Skeletal muscle satellite cell (primary cell): ENCODE measurements around the gene ZCCHC10.
"Not testable (repeated sequence)": the region's sequence is repeated elsewhere in the genome, so short reads cannot be mapped to it uniquely, and the experiment has no call there.

ENCODE experiments used
- H3K27me3 ChIP-seq: 2 replicates; pipeline ENCODE4 v1.7.0; 2013; ENCODE audit warnings: low read length; ENCODE audit not compliant: control insufficient read depth, insufficient read depth
- H3K36me3 ChIP-seq: 2 replicates; pipeline ENCODE4 v1.7.0; 2013; ENCODE audit warnings: mild to moderate bottlenecking, control low read depth, low read length; ENCODE audit not compliant: insufficient read depth
- H3K4me1 ChIP-seq: 2 replicates; pipeline ENCODE4 v1.7.0; 2013; ENCODE audit warnings: low read length; ENCODE audit not compliant: control insufficient read depth, insufficient read depth
- H3K4me2 ChIP-seq: 2 replicates; pipeline ENCODE4 v1.7.0; 2013; ENCODE audit warnings: mild to moderate bottlenecking, low read length
- H3K4me3 ChIP-seq: 2 replicates; pipeline ENCODE4 v1.7.0; 2013; ENCODE audit warnings: low read length
- H3K9ac ChIP-seq: 2 replicates; pipeline ENCODE4 v1.7.0; 2013; ENCODE audit warnings: mild to moderate bottlenecking, low read depth, low read length, moderate library complexity
- H3K9me3 ChIP-seq: replicated peaks from 2 replicates; pipeline ENCODE4 v1.7.0; 2013; ENCODE audit warnings: mild to moderate bottlenecking, control low read depth, low read length

The ZCCHC10 gene

GRCh38 chr5:132965120-132965519 lies 61.2 kb downstream of the ZCCHC10 start:
- Histone ChIP-seq H3K4me1 (peaks cover 16% of the 10 kb centered on the region), H3K4me3 (no peak overlapping the region), H3K36me3 (no peaks in the 10 kb centered on the region), H3K9me3 (no peaks in the 10 kb centered on the region), H3K4me2 (no peak overlapping the region), H3K9ac (no peak overlapping the region), H3K27me3 (no peaks in the 10 kb centered on the region)

- H3K27me3 ChIP-seq, result no peaks in the 10 kb centered on the region
- H3K4me3 ChIP-seq, result peak within 1 kb of the TSS; percentile 78
- peak within 1 kb of the TSS; percentile 97 for H3K9ac ChIP-seq
- H3K9me3 ChIP-seq, result no peaks in the 10 kb centered on the region
- H3K4me2 ChIP-seq, result peak within 1 kb of the TSS; percentile 73
- H3K36me3 ChIP-seq, result no peaks in the 10 kb centered on the region
- H3K4me1 ChIP-seq, result peaks cover 21% of the 10 kb centered on the region
Observed at GRCh38 chr5:132963171-132964104, 62.9 kb downstream of the ZCCHC10 start, which contains the start of gene AFF4. AFF4 (minus strand) TSS chr5:132963634; CDS start chr5:132937189, 26,445 bp downstream.

- peak overlapping the region; percentile 97 for H3K9ac ChIP-seq
- H3K27me3 ChIP-seq, result no peaks in the 10 kb centered on the region
- peak overlapping the region; percentile 78 for H3K4me3 ChIP-seq
- H3K4me1 ChIP-seq, result peaks cover 22% of the 10 kb centered on the region
- H3K9me3 ChIP-seq, result no peaks in the 10 kb centered on the region
- no peaks in the 10 kb centered on the region for H3K36me3 ChIP-seq
- peak overlapping the region; percentile 73 for H3K4me2 ChIP-seq
Observed at GRCh38 chr5:132962429-132963021, 63.8 kb downstream of the ZCCHC10 start.

GRCh38 chr5:132961887-132962286 lies 64.5 kb downstream of the ZCCHC10 start:
- H3K4me1 ChIP-seq, result peaks cover 22% of the 10 kb centered on the region
- H3K27me3 ChIP-seq, result no peaks in the 10 kb centered on the region
- no peaks in the 10 kb centered on the region for H3K36me3 ChIP-seq
- peak overlapping the region; percentile 97 for H3K9ac ChIP-seq
- no peaks in the 10 kb centered on the region for H3K9me3 ChIP-seq
- H3K4me3 ChIP-seq, result peak overlapping the region; percentile 78
- H3K4me2 ChIP-seq, result peak overlapping the region; percentile 73

- Histone ChIP-seq H3K9ac (peak overlapping the region; percentile 97), H3K4me1 (peaks cover 22% of the 10 kb centered on the region), H3K4me3 (peak overlapping the region; percentile 78), H3K4me2 (peak overlapping the region; percentile 73)
- H3K9me3 ChIP-seq, H3K27me3 ChIP-seq, H3K36me3 ChIP-seq: not testable (repeated sequence)
Observed at GRCh38 chr5:132961123-132961815, 65.1 kb downstream of the ZCCHC10 start.

- Histone ChIP-seq H3K4me1 (peaks cover 15% of the 10 kb centered on the region), H3K36me3 (peaks cover 22% of the 10 kb centered on the region)
- H3K9me3 ChIP-seq, H3K27me3 ChIP-seq, H3K4me2 ChIP-seq, H3K4me3 ChIP-seq, H3K9ac ChIP-seq: not testable (repeated sequence)
Observed at GRCh38 chr5:132956166-132956799, 70.1 kb downstream of the ZCCHC10 start.

- Histone ChIP-seq H3K4me2 (no peak overlapping the region), H3K9ac (no peak overlapping the region), H3K4me3 (no peak overlapping the region), H3K4me1 (peaks cover 11% of the 10 kb centered on the region), H3K27me3 (no peaks in the 10 kb centered on the region), H3K9me3 (no peaks in the 10 kb centered on the region), H3K36me3 (peaks cover 25% of the 10 kb centered on the region)
Observed at GRCh38 chr5:132953710-132954109, 72.6 kb downstream of the ZCCHC10 start.

- no peak overlapping the region for H3K4me2 ChIP-seq
- H3K9me3 ChIP-seq, result no peaks in the 10 kb centered on the region
- no peak overlapping the region for H3K9ac ChIP-seq
- H3K4me1 ChIP-seq, result peaks cover 15% of the 10 kb centered on the region
- no peaks in the 10 kb centered on the region for H3K27me3 ChIP-seq
- peaks cover 27% of the 10 kb centered on the region for H3K36me3 ChIP-seq
- no peak overlapping the region for H3K4me3 ChIP-seq
Observed at GRCh38 chr5:132952829-132953228, 73.5 kb downstream of the ZCCHC10 start.

- H3K9me3 ChIP-seq, result no peaks in the 10 kb centered on the region
- H3K9ac ChIP-seq, result no peak overlapping the region
- H3K4me2 ChIP-seq, result no peak overlapping the region
- H3K4me1 ChIP-seq, result peaks cover 25% of the 10 kb centered on the region
- H3K4me3 ChIP-seq, result no peak overlapping the region
- no peaks in the 10 kb centered on the region for H3K27me3 ChIP-seq
- H3K36me3 ChIP-seq, result peaks cover 27% of the 10 kb centered on the region
Observed at GRCh38 chr5:132951897-132952296, 74.5 kb downstream of the ZCCHC10 start.

- no peaks in the 10 kb centered on the region for H3K9me3 ChIP-seq
- H3K4me2 ChIP-seq, result no peak overlapping the region
- H3K4me1 ChIP-seq, result peaks cover 27% of the 10 kb centered on the region
- H3K27me3 ChIP-seq, result no peaks in the 10 kb centered on the region
- H3K36me3 ChIP-seq, result peaks cover 17% of the 10 kb centered on the region
- H3K4me3 ChIP-seq, result no peak overlapping the region
- H3K9ac ChIP-seq, result no peak overlapping the region
Observed at GRCh38 chr5:132949136-132949535, 77.2 kb downstream of the ZCCHC10 start.

GRCh38 chr5:132947671-132948070 lies 78.7 kb downstream of the ZCCHC10 start:
- no peaks in the 10 kb centered on the region for H3K9me3 ChIP-seq
- H3K4me2 ChIP-seq, result peak overlapping the region; percentile 39
- no peak overlapping the region for H3K9ac ChIP-seq
- peaks cover 27% of the 10 kb centered on the region for H3K4me1 ChIP-seq
- H3K4me3 ChIP-seq, result peak overlapping the region; percentile 18
- no peaks in the 10 kb centered on the region for H3K27me3 ChIP-seq
- H3K36me3 ChIP-seq, result peaks cover 12% of the 10 kb centered on the region
